Stimulated activated CD4-positive, alpha-beta T cell treated with anti-CD3 and anti-CD28 coated beads, Interleukin-4, amount 100 ng/mL, for 24 hours (primary cell): Measurements from ENCODE around the gene SRGAP2C.
"Not testable (repeated sequence)": the region's sequence is repeated elsewhere in the genome, so short reads cannot be mapped to it uniquely, and the experiment has no call there.

Source experiments
- DNase-seq: peaks from one replicate; pipeline ENCODE4 v3.0.0-alpha.2; 2020

The SRGAP2C gene

GRCh38 chr1:121230636-121231035 is 45.9 kb downstream of the SRGAP2C start:
- not testable (repeated sequence) for DNase-seq

GRCh38 chr1:121232445-121233125 is 47.8 kb downstream of the SRGAP2C start:
- DNase-seq, result not testable (repeated sequence)

GRCh38 chr1:121234090-121234759 is 49.5 kb downstream of the SRGAP2C start:
- not testable (repeated sequence) for DNase-seq

GRCh38 chr1:121238384-121238783 is 53.6 kb downstream of the SRGAP2C start:
- DNase-seq, result not testable (repeated sequence)

- not testable (repeated sequence) for DNase-seq
Observed at GRCh38 chr1:121243913-121244312, 59.1 kb downstream of the SRGAP2C start.

- not testable (repeated sequence) for DNase-seq
Observed at GRCh38 chr1:121246399-121246798, 61.6 kb downstream of the SRGAP2C start.

GRCh38 chr1:121252656-121253055 is 67.9 kb downstream of the SRGAP2C start:
- not testable (repeated sequence) for DNase-seq

- DNase-seq, result not testable (repeated sequence)
Observed at GRCh38 chr1:121254618-121255017, 69.8 kb downstream of the SRGAP2C start.

- DNase-seq, result not testable (repeated sequence)
Observed at GRCh38 chr1:121257632-121258031, 72.9 kb downstream of the SRGAP2C start.

- not testable (repeated sequence) for DNase-seq
Observed at GRCh38 chr1:121258134-121258533, 73.4 kb downstream of the SRGAP2C start.

- DNase-seq, result not testable (repeated sequence)
Observed at GRCh38 chr1:121260205-121260604, 75.4 kb downstream of the SRGAP2C start.

- DNase-seq, result not testable (repeated sequence)
Observed at GRCh38 chr1:121262163-121262562, 77.4 kb downstream of the SRGAP2C start.

GRCh38 chr1:121263789-121264244 is 79.0 kb downstream of the SRGAP2C start:
- DNase-seq, result peak; percentile 5

GRCh38 chr1:121267072-121267471 is 82.3 kb downstream of the SRGAP2C start:
- DNase-seq, result not testable (repeated sequence)

- DNase-seq, result not testable (repeated sequence)
Observed at GRCh38 chr1:121269309-121269708, 84.5 kb downstream of the SRGAP2C start.

- DNase-seq, result not testable (repeated sequence)
Observed at GRCh38 chr1:121269973-121270372, 85.2 kb downstream of the SRGAP2C start.

- not testable (repeated sequence) for DNase-seq
Observed at GRCh38 chr1:121271143-121271715, 86.5 kb downstream of the SRGAP2C start.

GRCh38 chr1:121275435-121275834 is 90.7 kb downstream of the SRGAP2C start:
- not testable (repeated sequence) for DNase-seq

- DNase-seq, result not testable (repeated sequence)
Observed at GRCh38 chr1:121278202-121278601, 93.4 kb downstream of the SRGAP2C start.

GRCh38 chr1:121278777-121279547 is 94.2 kb downstream of the SRGAP2C start:
- not testable (repeated sequence) for DNase-seq

- DNase-seq, result not testable (repeated sequence)
Observed at GRCh38 chr1:121279548-121279898, 94.7 kb downstream of the SRGAP2C start.

- not testable (repeated sequence) for DNase-seq
Observed at GRCh38 chr1:121280699-121281317, 96.0 kb downstream of the SRGAP2C start.
